NCI-H1930 (cell line): ENCODE measurements around the gene ENOPH1.

Source experiments
- DNase-seq, 2 experiments: peaks; one replicate each; lab custom pipeline; 2025; lab: John Stamatoyannopoulos, UW

The ENOPH1 gene

GRCh38 chr4:82510216-82510615, 79.8 kb downstream of the ENOPH1 start:
- no peak for DNase-seq
